ENCODE results near the gene CNTNAP5. TPM values are rescaled to one million over a fixed set of nuclear protein-coding genes. Genes with fewer than 3 reads are reported as not detected.

The CNTNAP5 gene
- total RNA-seq, 1 donor from 2014 or later: not detected

DNA sequence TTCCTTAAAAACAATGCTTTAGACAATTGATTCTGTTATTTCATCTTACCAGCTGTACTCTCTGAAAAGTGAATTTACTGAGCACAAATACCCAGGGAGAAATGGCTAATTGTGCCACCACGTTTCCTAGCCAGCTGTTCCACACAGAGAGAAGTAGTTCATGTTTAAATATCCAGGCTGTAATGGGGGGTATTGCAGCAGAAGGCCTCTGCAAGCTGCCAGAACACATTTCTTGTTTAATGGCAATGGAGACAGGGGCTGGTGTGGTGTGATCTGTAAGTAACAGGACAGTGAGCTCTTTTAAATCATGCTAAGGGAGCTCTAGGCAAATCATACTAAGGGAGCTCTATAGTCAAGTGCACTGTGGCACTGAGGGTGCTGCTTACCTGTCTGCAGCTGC, 809.2 kb downstream of the CNTNAP5 start:
- no peaks in the 10 kb centered on the region for H3K4me1 Mint-ChIP-seq (ENCODE audit: unreplicated experiment)
- no peak overlapping the region for H3K27ac Mint-ChIP-seq (ENCODE audit: unreplicated experiment)
- no peaks in the 10 kb centered on the region for H3K36me3 Mint-ChIP-seq (ENCODE audit: unreplicated experiment)
- TF ChIP-seq, protein P1, sequence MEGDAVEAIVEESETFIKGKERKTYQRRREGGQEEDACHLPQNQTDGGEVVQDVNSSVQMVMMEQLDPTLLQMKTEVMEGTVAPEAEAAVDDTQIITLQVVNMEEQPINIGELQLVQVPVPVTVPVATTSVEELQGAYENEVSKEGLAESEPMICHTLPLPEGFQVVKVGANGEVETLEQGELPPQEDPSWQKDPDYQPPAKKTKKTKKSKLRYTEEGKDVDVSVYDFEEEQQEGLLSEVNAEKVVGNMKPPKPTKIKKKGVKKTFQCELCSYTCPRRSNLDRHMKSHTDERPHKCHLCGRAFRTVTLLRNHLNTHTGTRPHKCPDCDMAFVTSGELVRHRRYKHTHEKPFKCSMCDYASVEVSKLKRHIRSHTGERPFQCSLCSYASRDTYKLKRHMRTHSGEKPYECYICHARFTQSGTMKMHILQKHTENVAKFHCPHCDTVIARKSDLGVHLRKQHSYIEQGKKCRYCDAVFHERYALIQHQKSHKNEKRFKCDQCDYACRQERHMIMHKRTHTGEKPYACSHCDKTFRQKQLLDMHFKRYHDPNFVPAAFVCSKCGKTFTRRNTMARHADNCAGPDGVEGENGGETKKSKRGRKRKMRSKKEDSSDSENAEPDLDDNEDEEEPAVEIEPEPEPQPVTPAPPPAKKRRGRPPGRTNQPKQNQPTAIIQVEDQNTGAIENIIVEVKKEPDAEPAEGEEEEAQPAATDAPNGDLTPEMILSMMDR (IDR thresholded peaks at IDR 0.05): no peak
- no peaks in the 10 kb centered on the region for H3K27me3 Mint-ChIP-seq (ENCODE audit: unreplicated experiment)
- DNase-seq (ENCODE audit: extremely low spot score, unreplicated experiment): no peak
- no peak overlapping the region for H3K4me3 Mint-ChIP-seq (ENCODE audit: unreplicated experiment)
- H3K9me3 Mint-ChIP-seq (ENCODE audit: unreplicated experiment): peaks cover 25% of the 10 kb centered on the region

DNA sequence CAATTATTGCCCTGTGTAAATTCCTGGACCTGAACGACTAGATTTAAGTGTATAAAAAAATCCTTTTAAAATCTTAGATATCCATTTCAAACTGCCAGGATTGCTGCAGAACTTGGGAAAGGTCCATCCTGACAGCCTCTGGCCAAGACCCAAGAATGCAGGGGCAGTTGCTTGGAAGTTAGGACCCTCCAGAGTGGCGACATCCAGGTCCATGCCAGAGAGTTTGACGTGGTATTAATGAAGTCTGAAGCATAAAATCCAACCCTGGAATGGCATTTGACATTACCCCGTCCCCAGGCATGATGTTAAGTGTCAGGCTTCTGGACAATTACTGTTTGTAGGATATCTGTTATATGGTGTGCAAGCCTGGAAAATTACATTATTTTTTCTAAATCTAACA, 810.2 kb downstream of the CNTNAP5 start:
- no peaks in the 10 kb centered on the region for H3K4me1 Mint-ChIP-seq (ENCODE audit: unreplicated experiment)
- no peaks in the 10 kb centered on the region for H3K36me3 Mint-ChIP-seq (ENCODE audit: unreplicated experiment)
- DNase-seq (ENCODE audit: extremely low spot score, unreplicated experiment): no peak
- H3K27ac Mint-ChIP-seq (ENCODE audit: unreplicated experiment): no peak overlapping the region
- H3K4me3 Mint-ChIP-seq (ENCODE audit: unreplicated experiment): no peak overlapping the region
- H3K9me3 Mint-ChIP-seq (ENCODE audit: unreplicated experiment): peaks cover 34% of the 10 kb centered on the region
- TF ChIP-seq, protein P1 (IDR thresholded peaks at IDR 0.05): no peak
- H3K27me3 Mint-ChIP-seq (ENCODE audit: unreplicated experiment): no peaks in the 10 kb centered on the region

DNA sequence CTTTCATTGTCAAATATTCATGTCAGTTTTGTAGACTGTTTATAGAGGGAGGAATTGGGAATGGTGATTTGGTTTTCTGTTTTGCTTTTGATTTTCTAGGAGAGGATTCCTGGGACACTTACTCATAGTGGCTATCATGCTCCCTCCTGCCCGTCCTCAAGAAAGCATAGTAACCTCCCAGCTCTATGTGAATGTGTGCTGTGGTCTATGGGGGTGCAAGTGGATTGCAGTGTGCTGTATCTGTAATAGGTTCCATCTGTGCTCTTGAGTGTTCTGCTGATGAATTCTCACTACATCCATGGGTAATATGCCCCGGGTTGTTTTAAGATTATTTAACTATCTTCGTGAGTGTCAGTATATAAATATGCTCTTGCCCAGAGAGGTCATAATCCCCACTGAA, 811.3 kb downstream of the CNTNAP5 start:
- Mint-ChIP-seq H3K27me3 (ENCODE audit: unreplicated experiment) (no peaks in the 10 kb centered on the region), H3K4me3 (ENCODE audit: unreplicated experiment) (no peak overlapping the region), H3K4me1 (ENCODE audit: unreplicated experiment) (no peaks in the 10 kb centered on the region), H3K36me3 (ENCODE audit: unreplicated experiment) (no peaks in the 10 kb centered on the region), H3K9me3 (ENCODE audit: unreplicated experiment) (peaks cover 31% of the 10 kb centered on the region), H3K27ac (ENCODE audit: unreplicated experiment) (no peak overlapping the region)
- TF ChIP-seq, protein P1 (IDR thresholded peaks at IDR 0.05): no peak
- no peak for DNase-seq (ENCODE audit: extremely low spot score, unreplicated experiment)

DNA sequence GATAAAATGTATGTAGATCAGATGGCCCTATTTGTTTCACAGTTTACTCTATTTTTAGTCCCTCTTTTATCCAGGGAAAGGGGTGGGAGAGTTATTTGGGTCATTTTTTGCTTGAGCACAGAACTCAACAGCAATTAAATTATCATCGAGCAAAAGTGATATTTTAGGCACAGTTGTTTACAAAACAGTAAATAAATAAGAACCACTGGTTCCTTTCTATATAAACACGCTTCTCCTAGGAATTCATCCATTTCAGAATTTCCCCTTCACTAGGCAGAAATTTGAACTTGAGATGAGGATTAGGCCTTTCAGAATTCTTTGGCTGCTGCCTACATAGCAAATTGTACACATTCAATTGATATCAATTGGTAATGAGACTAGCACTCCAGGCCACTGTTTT, 812.4 kb downstream of the CNTNAP5 start:
- H3K36me3 Mint-ChIP-seq (ENCODE audit: unreplicated experiment): no peaks in the 10 kb centered on the region
- TF ChIP-seq, protein P1 (IDR thresholded peaks at IDR 0.05): no peak
- no peak overlapping the region for H3K4me3 Mint-ChIP-seq (ENCODE audit: unreplicated experiment)
- H3K9me3 Mint-ChIP-seq (ENCODE audit: unreplicated experiment): peaks cover 33% of the 10 kb centered on the region
- DNase-seq (ENCODE audit: extremely low spot score, unreplicated experiment): no peak
- H3K4me1 Mint-ChIP-seq (ENCODE audit: unreplicated experiment): no peaks in the 10 kb centered on the region
- H3K27ac Mint-ChIP-seq (ENCODE audit: unreplicated experiment): no peak overlapping the region
- no peaks in the 10 kb centered on the region for H3K27me3 Mint-ChIP-seq (ENCODE audit: unreplicated experiment)

DNA sequence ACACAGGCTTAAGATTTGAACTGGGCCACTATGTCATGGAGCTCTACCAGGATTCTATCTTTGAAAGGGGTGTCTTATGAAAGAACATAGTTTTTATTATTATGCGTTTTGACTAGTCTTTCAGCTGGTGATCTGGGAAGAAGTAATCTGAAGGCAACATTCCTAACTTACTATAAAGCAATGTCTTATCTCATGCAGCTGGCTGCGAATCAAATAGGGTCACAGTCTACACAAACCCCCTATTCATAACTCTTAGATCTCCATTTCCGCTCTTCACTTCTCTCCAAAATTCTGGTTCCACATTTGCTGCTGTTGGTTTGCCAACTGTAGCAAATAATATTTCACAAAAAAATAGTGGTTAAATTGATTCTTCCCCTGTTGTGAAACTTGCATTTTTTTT, 813.3 kb downstream of the CNTNAP5 start:
- Mint-ChIP-seq H3K27ac (ENCODE audit: unreplicated experiment) (no peak overlapping the region), H3K4me3 (ENCODE audit: unreplicated experiment) (no peak overlapping the region), H3K9me3 (ENCODE audit: unreplicated experiment) (peaks cover 41% of the 10 kb centered on the region), H3K4me1 (ENCODE audit: unreplicated experiment) (no peaks in the 10 kb centered on the region), H3K36me3 (ENCODE audit: unreplicated experiment) (no peaks in the 10 kb centered on the region), H3K27me3 (ENCODE audit: unreplicated experiment) (no peaks in the 10 kb centered on the region)
- no peak for DNase-seq (ENCODE audit: extremely low spot score, unreplicated experiment)
- TF ChIP-seq, protein P1 (IDR thresholded peaks at IDR 0.05): no peak
